ENCODE results near the gene C3orf85. TPM values are rescaled to one million over a fixed set of nuclear protein-coding genes. Genes with fewer than 3 reads are reported as not detected.

The C3orf85 gene
- total and polyA plus RNA-seq, 10 donors = not detected

DNA sequence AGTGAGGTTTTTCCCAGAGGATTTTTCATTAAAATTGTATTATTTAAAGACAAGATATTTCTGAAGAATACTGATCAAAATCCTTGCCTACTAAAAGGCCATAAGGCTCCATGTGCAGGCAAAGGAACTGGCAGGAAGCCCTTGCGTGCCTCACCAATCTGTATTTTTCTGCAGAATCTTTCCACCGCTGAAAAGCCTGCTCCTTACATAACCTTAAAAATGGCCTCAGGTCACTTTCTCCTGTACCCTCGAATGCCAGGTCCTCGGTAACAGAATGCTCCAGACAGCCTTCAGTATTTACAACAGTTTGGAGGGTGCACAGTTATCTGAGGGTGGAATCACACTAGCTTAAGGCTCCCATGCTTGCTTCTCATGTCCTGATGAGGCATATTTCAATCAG is 21.8 kb upstream of the C3orf85 start:
- no peaks in the 10 kb centered on the region for H3K36me3 ChIP-seq
- no peaks in the 10 kb centered on the region for H3K27me3 ChIP-seq (replicated peaks in 1 of 7)
- TF ChIP-seq, protein P1, sequence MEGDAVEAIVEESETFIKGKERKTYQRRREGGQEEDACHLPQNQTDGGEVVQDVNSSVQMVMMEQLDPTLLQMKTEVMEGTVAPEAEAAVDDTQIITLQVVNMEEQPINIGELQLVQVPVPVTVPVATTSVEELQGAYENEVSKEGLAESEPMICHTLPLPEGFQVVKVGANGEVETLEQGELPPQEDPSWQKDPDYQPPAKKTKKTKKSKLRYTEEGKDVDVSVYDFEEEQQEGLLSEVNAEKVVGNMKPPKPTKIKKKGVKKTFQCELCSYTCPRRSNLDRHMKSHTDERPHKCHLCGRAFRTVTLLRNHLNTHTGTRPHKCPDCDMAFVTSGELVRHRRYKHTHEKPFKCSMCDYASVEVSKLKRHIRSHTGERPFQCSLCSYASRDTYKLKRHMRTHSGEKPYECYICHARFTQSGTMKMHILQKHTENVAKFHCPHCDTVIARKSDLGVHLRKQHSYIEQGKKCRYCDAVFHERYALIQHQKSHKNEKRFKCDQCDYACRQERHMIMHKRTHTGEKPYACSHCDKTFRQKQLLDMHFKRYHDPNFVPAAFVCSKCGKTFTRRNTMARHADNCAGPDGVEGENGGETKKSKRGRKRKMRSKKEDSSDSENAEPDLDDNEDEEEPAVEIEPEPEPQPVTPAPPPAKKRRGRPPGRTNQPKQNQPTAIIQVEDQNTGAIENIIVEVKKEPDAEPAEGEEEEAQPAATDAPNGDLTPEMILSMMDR (IDR thresholded peaks at IDR 0.05 in 8 of 11, conservative IDR thresholded peaks at IDR 0.05 in 3 of 11) = no peak
- no peak for TF ChIP-seq POLR2A (IDR thresholded peaks at IDR 0.05)
- TF ChIP-seq POLR2AphosphoS5 (IDR thresholded peaks at IDR 0.05) = no peak
- DNase-seq = no peak
- intact Hi-C loops (cut with DNase I; ENCODE audit: low total_unique reads) = no loop called here
- WGBS, 5 donors = 78 to 92% (median 87%) methylated on average over 4 of the region's 4 CpGs
- no peak overlapping the region for H3K4me3 ChIP-seq
- H3K27ac ChIP-seq = no peak overlapping the region
- H3K4me1 ChIP-seq = no peaks in the 10 kb centered on the region
- H3K9me3 ChIP-seq = no peaks in the 10 kb centered on the region

- TF ChIP-seq, protein P1 (IDR thresholded peaks at IDR 0.05 in 8 of 11, conservative IDR thresholded peaks at IDR 0.05 in 3 of 11) = no peak
- TF ChIP-seq POLR2A (IDR thresholded peaks at IDR 0.05) (no peak), POLR2AphosphoS5 (IDR thresholded peaks at IDR 0.05) (no peak)
- H3K27me3 ChIP-seq (replicated peaks in 1 of 7) = no peaks in the 10 kb centered on the region
- no peak for DNase-seq
- intact Hi-C loops (cut with DNase I; ENCODE audit: low total_unique reads) = no loop called here
- H3K36me3 ChIP-seq = no peaks in the 10 kb centered on the region
- H3K9me3 ChIP-seq = no peaks in the 10 kb centered on the region
- WGBS, 5 donors = 72 to 86% (median 78%) methylated on average over 2 of the region's 2 CpGs
- H3K4me1 ChIP-seq = no peaks in the 10 kb centered on the region
- H3K27ac ChIP-seq = no peak overlapping the region
- no peak overlapping the region for H3K4me3 ChIP-seq
These were observed 21.1 kb upstream of the C3orf85 start for GRCh38 chr3:109115451-109115850.

DNA sequence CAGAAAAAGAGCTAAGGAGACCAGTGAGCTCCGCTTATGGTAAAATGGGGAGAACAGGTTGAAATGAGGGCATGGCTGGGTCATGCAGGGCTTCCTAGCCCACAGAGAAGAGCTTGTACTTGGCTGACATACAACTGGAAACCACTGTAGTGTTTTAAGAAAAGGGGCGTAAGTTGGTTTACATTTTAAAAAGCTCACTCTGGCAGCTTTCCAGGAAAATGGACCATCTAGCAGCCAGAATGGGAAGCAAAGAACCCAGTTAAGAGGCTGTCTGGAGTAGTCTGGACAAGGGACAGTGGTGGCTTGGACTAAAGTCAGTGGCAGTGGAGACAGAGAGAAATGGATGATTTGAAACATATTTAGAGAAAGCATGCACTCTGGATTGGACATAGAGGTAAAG is 20.5 kb upstream of the C3orf85 start:
- Histone ChIP-seq H3K4me3 (no peak overlapping the region), H3K36me3 (no peaks in the 10 kb centered on the region), H3K4me1 (no peaks in the 10 kb centered on the region), H3K27me3 (replicated peaks in 1 of 7) (no peaks in the 10 kb centered on the region), H3K27ac (no peak overlapping the region), H3K9me3 (no peaks in the 10 kb centered on the region)
- WGBS, 5 donors = 82 to 89% (median 85%) methylated on average over 2 of the region's 2 CpGs
- TF ChIP-seq, protein P1 (IDR thresholded peaks at IDR 0.05 in 8 of 11, conservative IDR thresholded peaks at IDR 0.05 in 3 of 11) = no peak
- no peak for TF ChIP-seq POLR2A (IDR thresholded peaks at IDR 0.05)
- no peak for TF ChIP-seq POLR2AphosphoS5 (IDR thresholded peaks at IDR 0.05)
- no peak for DNase-seq
- intact Hi-C loops (cut with DNase I; ENCODE audit: low total_unique reads) = no loop called here

- no peak for DNase-seq
These were observed 18.6 kb upstream of the C3orf85 start, which contains the start of gene MORC1 for GRCh38 chr3:109117939-109118338. TSS of gene MORC1 (minus strand) at chr3:109118134. CDS start at chr3:109118059, 75 bp downstream.

More at GRCh38 chr3:109117939-109118338, 18.6 kb upstream of the C3orf85 start, which contains the start of gene MORC1:
- H3K4me3 ChIP-seq = no peak within 1 kb of the TSS
- TF ChIP-seq, protein P1 (IDR thresholded peaks at IDR 0.05 in 8 of 11, conservative IDR thresholded peaks at IDR 0.05 in 3 of 11) = no peak
- TF ChIP-seq POLR2AphosphoS5 (IDR thresholded peaks at IDR 0.05) = no peak
- no peak for TF ChIP-seq POLR2A (IDR thresholded peaks at IDR 0.05)
- intact Hi-C loops (cut with DNase I; ENCODE audit: low total_unique reads) = no loop called here
- H3K4me1 ChIP-seq = no peaks in the 10 kb centered on the region
- 93 to 96% (median 95%) methylated on average over 38 of the region's 38 CpGs for WGBS, 5 donors
- H3K27ac ChIP-seq = no peak within 1 kb of the TSS
- no peaks in the 10 kb centered on the region for H3K36me3 ChIP-seq
- H3K27me3 ChIP-seq (replicated peaks in 1 of 7) = no peaks in the 10 kb centered on the region
- no peaks in the 10 kb centered on the region for H3K9me3 ChIP-seq

Data from spleen (tissue), 11 donors.